ENCODE data around the gene REXO1. TPM values are rescaled to one million over a fixed set of nuclear protein-coding genes. Genes with fewer than 3 reads are reported as not detected.

Gene REXO1
- total RNA-seq, 1 experiment from 2014 or later = 61.1 TPM

DNA sequence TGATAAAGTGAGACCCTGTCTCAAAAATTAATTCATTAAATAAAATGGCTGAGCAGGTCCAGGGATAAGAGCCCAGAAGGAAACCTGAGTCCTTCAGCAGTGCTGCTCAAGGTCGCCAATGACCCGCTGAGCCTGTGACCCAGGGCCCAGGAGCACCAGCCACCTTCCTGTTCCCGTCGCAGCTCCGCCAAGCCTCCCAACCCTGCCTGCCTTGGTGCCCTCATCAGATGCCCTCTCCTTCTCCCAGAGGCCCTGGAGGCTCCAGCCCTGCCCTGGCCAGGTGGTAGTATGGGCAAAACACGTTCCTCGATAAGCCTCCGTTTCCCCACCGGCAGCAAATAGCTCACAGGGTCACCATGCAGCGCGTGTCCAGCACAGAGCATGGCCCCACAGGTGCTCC lies 2.6 kb downstream of the REXO1 start (continued):
- TF ChIP-seq ZNF425 (CRISPR knock-in tag; conservative IDR thresholded peaks at IDR 0.05) = no peak

- TF ChIP-seq SOX15 (CRISPR knock-in tag; IDR thresholded peaks at IDR 0.05) (no peak), ZNF396 (CRISPR knock-in tag; IDR thresholded peaks at IDR 0.05; ENCODE audit: borderline replicate concordance) (no peak)
- ATAC-seq = no peak
- CTCF ChIA-PET = interaction anchor here (0.9 to 6.1 kb wide), 4 partner anchors 7 to 174 kb away, joined by 3 to 63 read pairs (median 13); no protein-coding TSS in a partner anchor
- no peak for DNase-seq (ENCODE audit: low spot score)
- H3K9me3 Mint-ChIP-seq = no peaks in the 10 kb centered on the region
- H3K36me3 Mint-ChIP-seq = no peaks in the 10 kb centered on the region
- no peaks in the 10 kb centered on the region for H3K27me3 Mint-ChIP-seq (ENCODE audit: low read depth)
- H3K4me3 Mint-ChIP-seq = no peak overlapping the region
- H3K27ac Mint-ChIP-seq = no peak overlapping the region
- peaks cover 14% of the 10 kb centered on the region for H3K4me1 Mint-ChIP-seq
- POLR2A ChIA-PET = no interaction called here
Observed at GRCh38 chr19:1845125-1845515, 3.2 kb downstream of the REXO1 start.

DNA sequence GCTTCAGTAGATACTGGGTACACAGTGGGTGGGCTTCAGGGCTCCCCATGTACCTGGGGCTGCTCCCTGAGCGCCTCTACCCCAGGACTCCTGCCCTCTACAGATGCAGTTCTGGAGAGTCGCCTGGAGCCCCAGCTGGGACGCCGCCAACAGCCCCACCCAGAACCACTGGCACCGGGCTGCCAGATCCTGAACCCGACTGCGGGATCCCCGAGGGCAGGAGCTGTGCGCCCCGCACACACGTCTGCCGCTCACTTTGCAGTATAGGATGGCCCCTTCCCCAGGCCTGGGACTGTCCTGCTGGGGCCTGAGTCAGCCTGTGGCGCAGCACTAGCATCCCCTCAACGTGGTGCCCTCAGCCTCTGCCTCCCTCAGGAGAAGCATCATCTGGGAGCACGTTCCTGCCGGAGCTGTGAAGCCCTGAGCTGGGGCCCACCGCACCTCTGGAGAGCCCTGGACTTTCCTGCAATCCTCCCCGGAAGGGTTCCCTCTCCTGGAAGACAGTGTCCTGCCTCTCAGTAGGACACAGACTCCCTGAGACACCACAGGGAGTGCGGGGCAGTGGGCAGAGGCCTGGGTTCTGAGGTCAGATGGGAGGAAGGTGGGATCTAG lies 3.7 kb downstream of the REXO1 start:
- DNase-seq (ENCODE audit: low spot score) (no peak), ATAC-seq (no peak)
- no peaks in the 10 kb centered on the region for H3K27me3 Mint-ChIP-seq (ENCODE audit: low read depth)
- POLR2A ChIA-PET = interaction anchor here (0.9 kb wide), 1 partner anchor 245 kb away, joined by 4 read pairs; no protein-coding TSS in a partner anchor
- CTCF ChIA-PET = interaction anchor here (0.9 to 6.1 kb wide), 3 partner anchors 10 to 174 kb away, joined by 3 to 63 read pairs (median 11); no protein-coding TSS in a partner anchor
- no peak for TF ChIP-seq ZBTB21 (CRISPR knock-in tag; IDR thresholded peaks at IDR 0.05; ENCODE audit: borderline replicate concordance)
- TF ChIP-seq TEAD4 (CRISPR knock-in tag; IDR thresholded peaks at IDR 0.05) = no peak
- TF ChIP-seq, protein P1, sequence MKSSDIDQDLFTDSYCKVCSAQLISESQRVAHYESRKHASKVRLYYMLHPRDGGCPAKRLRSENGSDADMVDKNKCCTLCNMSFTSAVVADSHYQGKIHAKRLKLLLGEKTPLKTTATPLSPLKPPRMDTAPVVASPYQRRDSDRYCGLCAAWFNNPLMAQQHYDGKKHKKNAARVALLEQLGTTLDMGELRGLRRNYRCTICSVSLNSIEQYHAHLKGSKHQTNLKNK (CRISPR knock-in tag; IDR thresholded peaks at IDR 0.05) = no peak
- no peak for TF ChIP-seq ZNF138 (CRISPR knock-in tag; conservative IDR thresholded peaks at IDR 0.05)
- TF ChIP-seq, protein P2, sequence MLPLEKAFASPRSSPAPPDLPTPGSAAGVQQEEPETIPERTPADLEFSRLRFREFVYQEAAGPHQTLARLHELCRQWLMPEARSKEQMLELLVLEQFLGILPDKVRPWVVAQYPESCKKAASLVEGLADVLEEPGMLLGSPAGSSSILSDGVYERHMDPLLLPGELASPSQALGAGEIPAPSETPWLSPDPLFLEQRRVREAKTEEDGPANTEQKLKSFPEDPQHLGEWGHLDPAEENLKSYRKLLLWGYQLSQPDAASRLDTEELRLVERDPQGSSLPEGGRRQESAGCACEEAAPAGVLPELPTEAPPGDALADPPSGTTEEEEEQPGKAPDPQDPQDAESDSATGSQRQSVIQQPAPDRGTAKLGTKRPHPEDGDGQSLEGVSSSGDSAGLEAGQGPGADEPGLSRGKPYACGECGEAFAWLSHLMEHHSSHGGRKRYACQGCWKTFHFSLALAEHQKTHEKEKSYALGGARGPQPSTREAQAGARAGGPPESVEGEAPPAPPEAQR (CRISPR knock-in tag; IDR thresholded peaks at IDR 0.05) = no peak
- TF ChIP-seq JUN (CRISPR knock-in tag; IDR thresholded peaks at IDR 0.05) = no peak
- TF ChIP-seq CREM (CRISPR knock-in tag; IDR thresholded peaks at IDR 0.05) = no peak
- H3K9me3 Mint-ChIP-seq = no peaks in the 10 kb centered on the region
- H3K4me1 Mint-ChIP-seq = peaks cover 14% of the 10 kb centered on the region
- H3K27ac Mint-ChIP-seq = peak overlapping the region; percentile 45
- no peaks in the 10 kb centered on the region for H3K36me3 Mint-ChIP-seq
- no peak overlapping the region for H3K4me3 Mint-ChIP-seq

DNA sequence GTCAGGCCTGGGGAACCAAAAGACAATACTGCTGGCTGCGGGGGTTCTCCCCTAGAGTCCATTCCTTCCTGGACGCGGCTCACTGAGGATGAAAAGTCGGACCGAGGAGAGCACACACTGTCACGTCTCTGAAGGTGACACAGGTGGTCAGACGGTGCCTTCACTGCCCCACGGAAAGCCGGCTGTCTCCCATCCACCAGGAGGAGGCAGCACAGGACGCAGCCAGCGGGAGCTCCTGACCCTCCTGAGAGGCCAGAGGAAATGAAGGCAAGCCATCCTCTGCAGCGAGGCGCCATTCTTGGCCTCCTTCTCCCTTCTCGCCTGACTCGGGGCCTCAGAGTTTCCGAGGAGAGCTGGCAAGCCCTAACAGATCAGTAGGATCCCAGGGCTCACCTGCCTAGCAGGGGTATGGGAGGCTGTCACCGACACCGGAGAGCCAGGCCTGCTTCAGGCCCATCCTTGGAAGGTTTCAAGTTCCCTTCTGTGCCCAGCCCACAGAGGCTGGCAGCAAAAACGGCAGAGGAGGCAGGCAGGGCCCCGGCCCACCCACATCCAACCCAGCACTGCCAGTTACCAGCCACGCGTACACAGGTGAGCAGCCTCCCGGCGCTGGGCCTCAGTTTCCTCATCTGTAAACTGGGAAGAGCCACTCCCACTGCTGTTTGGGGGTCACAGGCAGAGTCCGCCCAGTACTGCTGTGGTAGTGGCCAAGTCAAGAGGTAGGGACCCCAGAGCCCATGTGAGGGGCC lies 4.5 kb downstream of the REXO1 start:
- no peak for DNase-seq (ENCODE audit: low spot score)
- ChIA-PET CTCF (interaction anchor here (1.3 to 6.1 kb wide), 6 partner anchors 10 to 75 kb away, joined by 5 to 63 read pairs (median 7); no protein-coding TSS in a partner anchor), POLR2A (interaction anchor here (0.9 kb wide), 1 partner anchor 244 kb away, joined by 4 read pairs; no protein-coding TSS in a partner anchor)
- Mint-ChIP-seq H3K9me3 (no peaks in the 10 kb centered on the region), H3K36me3 (no peaks in the 10 kb centered on the region), H3K4me3 (no peak overlapping the region), H3K4me1 (peaks cover 14% of the 10 kb centered on the region), H3K27ac (no peak overlapping the region), H3K27me3 (ENCODE audit: low read depth) (no peaks in the 10 kb centered on the region)
- peak; percentile 12; the same call in 1 of the 2 replicates for ATAC-seq
- TF ChIP-seq ZBTB21 (CRISPR knock-in tag; IDR thresholded peaks at IDR 0.05; ENCODE audit: borderline replicate concordance) = no peak
- TF ChIP-seq ZNF423 (CRISPR knock-in tag; IDR thresholded peaks at IDR 0.05) = no peak
- TF ChIP-seq, protein P3, sequence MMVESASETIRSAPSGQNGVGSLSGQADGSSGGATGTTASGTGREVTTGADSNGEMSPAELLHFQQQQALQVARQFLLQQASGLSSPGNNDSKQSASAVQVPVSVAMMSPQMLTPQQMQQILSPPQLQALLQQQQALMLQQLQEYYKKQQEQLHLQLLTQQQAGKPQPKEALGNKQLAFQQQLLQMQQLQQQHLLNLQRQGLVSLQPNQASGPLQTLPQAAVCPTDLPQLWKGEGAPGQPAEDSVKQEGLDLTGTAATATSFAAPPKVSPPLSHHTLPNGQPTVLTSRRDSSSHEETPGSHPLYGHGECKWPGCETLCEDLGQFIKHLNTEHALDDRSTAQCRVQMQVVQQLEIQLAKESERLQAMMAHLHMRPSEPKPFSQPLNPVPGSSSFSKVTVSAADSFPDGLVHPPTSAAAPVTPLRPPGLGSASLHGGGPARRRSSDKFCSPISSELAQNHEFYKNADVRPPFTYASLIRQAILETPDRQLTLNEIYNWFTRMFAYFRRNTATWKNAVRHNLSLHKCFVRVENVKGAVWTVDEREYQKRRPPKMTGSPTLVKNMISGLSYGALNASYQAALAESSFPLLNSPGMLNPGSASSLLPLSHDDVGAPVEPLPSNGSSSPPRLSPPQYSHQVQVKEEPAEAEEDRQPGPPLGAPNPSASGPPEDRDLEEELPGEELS (CRISPR knock-in tag; IDR thresholded peaks at IDR 0.05) = no peak
- TF ChIP-seq ZBTB43 (CRISPR knock-in tag; IDR thresholded peaks at IDR 0.05) = no peak
- no peak for TF ChIP-seq SOX15 (CRISPR knock-in tag; IDR thresholded peaks at IDR 0.05)
- TF ChIP-seq CREB1 (CRISPR knock-in tag; IDR thresholded peaks at IDR 0.05) = no peak
- TF ChIP-seq, protein P1 (CRISPR knock-in tag; IDR thresholded peaks at IDR 0.05) = no peak
- TF ChIP-seq PREB (CRISPR knock-in tag; IDR thresholded peaks at IDR 0.05; ENCODE audit: borderline replicate concordance) = no peak
- TF ChIP-seq CTCF (IDR thresholded peaks at IDR 0.05) = no peak

Data from WTC11 (cell line).